UCSD-AML1 (cell line): ENCODE results near the gene BID.
"Not testable (repeated sequence)": the region's sequence is repeated elsewhere in the genome, so short reads cannot be mapped to it uniquely, and the experiment has no call there.

Source experiments
- DNase-seq: peaks from one replicate; lab custom pipeline; 2025; ENCODE audit not compliant: unreplicated experiment; lab: John Stamatoyannopoulos, UW

The BID gene

DNA sequence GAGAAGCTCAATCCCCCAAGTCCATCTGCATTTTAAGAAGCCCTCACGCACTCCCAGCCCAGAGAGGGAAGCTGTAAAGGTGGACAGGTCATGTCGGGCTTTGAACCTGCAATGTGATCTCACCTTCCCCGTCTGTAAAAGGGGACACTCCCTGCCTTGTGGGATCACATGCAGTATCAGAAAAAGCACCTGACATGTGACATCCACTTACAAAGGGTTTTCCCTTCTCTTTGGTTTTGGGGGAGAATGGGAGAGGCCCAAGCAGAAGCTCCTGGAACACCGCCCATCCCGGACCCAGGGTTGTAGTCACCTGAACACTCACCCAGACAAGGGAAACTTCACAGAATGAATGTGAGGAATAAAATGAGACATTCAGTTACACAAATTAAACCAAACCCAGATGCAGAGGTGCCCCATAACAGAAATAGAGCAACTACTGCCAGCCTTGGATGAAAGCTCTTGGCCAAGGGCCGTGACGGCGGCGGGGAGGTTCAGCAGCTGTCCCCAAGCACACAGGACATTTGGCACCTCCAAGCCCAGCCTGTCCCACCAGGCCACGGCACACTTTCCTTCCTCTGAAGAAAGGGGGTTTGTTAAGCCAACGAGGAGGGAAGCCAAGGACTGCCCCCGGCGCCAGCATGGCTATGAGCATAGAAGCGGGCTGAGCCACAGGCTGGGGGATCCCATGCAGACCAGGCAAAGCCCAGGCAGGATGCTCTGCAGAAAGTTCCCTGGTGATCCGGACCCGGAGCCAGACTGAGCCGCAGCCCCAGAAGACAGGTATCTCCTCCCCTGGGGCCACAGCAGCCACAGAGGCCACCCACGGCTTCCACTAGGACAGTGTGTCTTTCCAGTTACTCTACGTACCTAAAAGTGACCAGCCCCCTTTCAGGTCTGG lies 3.8 kb downstream of the BID start:
- no peak for DNase-seq

GRCh38 chr22:17769716-17770082 lies 4.6 kb downstream of the BID start:
- no peak for DNase-seq

DNA sequence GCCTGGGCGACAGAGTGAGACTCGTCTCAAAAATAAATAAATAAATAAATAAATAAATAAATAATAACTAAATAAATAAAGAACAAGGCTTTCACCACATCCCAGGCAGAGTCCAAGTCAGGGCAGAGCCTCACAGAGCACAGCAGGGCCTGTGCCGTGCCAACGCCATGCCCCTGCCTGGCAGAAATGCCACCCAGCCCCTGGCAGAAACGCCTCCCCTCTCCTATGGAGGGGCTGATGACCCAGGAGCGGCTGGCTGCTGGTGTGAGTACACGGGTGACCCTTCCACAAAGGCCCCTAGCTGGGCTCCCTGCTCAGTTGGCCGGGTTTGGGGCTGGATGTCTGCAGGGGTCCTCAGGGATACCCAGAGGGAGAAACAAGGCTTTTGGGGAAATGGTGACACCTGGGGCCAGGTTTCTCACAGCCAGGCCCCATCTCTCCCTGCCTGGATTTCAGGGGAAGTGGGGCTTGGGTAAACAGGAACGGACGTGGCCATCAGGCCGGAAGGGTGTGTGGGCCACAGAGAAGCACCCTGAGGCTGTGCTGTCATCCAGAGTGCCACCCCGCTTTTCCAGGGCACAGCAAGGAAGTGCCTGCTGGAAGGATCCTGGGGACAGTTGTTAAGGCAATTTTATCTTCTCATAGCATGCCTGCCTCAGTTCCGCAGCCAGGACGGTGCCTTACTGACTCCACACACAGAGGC lies 5.1 kb downstream of the BID start:
- no peak for DNase-seq

- DNase-seq = no peak
Observed at GRCh38 chr22:17767233-17768065, 6.8 kb downstream of the BID start.

DNA sequence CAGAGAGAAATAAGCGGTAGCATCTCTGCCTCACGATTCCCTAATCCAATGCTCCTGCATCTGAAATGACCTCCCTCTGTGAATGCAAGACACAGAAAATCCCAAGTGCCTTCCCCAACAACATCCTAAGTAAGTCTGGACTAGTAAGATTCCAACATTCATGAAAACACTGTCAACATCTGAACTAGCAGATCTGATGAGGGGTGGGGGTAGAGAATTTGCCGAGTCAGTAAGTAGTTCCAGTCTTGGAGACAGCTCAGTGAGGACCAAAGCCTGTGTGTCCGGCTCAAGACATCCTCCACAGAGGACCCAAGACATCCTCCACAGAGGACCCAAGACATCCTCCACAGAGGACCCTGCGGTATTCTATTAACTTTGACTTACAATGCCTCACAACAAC lies 9.4 kb downstream of the BID start:
- not testable (repeated sequence) for DNase-seq

DNA sequence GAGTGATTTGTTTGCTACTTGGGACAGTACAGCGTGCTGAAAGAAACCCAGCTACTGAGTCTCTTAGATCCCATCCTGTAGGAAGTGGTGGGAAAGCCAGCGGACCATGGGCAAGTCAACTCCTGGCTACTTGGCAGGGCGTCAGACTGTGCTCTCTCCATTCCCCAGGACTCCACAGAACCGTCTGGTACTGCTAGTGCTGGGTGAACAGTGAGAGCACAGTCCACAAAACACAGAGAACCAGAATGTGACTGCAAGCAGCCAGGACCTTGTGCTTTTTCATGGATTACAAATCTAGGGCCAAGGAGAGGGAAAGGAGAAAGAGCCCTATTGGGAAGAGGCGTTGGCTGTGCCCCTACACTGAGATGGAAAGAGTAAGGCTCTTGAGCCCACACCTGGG lies 10.2 kb downstream of the BID start:
- DNase-seq = no peak

DNA sequence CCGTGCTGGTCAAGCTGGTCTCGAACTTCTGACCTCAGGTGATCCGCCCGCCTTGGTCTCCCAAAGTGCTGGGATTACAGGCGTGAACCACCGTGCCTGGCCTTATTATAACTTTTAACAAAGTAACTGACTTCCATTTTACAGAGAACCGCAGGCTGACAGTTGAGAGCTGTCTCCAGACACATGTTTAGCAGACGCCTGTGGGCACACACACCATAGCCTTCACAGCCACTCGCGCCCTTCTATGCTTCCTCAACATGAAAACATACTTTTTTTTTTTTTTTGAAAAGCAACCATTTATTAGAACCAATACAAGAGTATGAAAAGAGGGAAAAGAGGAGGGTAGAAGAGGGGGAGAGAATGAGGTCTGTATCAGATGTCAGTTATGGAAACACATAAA lies 10.8 kb downstream of the BID start:
- DNase-seq = not testable (repeated sequence)

GRCh38 chr22:17761138-17761488 lies 13.2 kb downstream of the BID start:
- DNase-seq = no peak

GRCh38 chr22:17754233-17754925 lies 19.9 kb downstream of the BID start:
- peak; percentile 47 for DNase-seq

- DNase-seq = no peak
Observed at GRCh38 chr22:17753401-17753989, 20.8 kb downstream of the BID start.

GRCh38 chr22:17751596-17751995 lies 22.7 kb downstream of the BID start:
- DNase-seq = no peak

DNA sequence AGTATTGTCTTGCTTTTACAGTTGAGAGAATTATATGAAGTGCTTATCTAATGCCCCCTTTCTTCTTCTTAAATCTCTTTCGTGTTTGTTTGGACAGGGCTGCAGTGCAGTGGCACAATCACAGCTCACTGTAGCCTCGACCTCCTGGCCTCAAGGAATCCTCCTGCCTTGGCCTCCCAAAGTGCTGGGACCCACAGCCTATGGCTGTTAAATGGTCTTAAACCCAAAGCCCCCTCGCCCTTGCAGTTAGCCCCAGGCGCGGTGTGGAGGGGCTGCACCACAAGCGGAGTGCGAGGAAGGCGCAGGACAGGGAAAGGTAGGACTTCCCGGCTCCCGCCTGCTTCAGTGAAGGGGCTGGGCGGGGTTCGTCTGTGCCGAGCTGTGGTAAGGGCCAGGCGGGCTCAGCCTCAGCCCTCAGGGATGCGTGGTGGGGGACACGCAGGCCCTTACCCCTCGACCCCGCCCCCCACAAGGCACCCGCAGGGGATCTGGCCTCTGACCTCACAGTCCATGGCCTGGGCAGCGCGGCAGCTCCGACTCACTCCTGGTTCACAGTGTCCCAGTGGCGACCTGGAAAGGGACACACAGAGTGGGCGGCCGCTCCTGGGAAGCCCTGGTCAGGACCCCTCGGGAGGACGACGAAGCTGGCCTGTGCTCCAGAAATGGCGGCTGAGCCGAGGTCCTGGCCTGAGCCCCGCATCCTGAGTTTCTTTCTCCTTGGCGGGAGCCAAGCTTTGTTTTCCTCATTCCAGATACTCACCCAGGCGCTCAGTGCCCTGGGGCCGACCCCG lies 24.5 kb downstream of the BID start:
- DNase-seq = no peak

- DNase-seq = no peak
Observed at GRCh38 chr22:17748555-17749353, 25.5 kb downstream of the BID start.

- no peak for DNase-seq
Observed at GRCh38 chr22:17746916-17747315, 27.4 kb downstream of the BID start.

DNA sequence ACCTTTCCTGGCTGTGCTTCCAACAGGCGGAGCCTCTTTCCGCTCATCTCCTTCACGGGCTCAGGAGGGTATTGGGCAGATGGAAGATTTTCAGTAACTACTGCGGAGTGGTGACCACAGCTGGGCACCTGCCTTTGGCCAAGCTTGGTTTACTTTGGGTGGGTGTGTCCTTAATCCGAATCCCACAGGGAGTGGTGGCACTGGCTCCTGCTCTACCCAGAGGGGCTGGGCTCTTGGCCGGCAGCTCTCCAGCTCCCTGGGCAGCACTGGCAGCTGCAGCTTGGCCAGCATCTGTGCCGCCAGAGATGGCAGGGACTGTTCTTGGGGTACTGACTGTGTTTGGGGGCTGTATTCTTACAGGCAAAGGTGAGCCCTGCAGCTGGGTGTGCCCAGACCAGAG lies 29.8 kb downstream of the BID start:
- no peak for DNase-seq

DNA sequence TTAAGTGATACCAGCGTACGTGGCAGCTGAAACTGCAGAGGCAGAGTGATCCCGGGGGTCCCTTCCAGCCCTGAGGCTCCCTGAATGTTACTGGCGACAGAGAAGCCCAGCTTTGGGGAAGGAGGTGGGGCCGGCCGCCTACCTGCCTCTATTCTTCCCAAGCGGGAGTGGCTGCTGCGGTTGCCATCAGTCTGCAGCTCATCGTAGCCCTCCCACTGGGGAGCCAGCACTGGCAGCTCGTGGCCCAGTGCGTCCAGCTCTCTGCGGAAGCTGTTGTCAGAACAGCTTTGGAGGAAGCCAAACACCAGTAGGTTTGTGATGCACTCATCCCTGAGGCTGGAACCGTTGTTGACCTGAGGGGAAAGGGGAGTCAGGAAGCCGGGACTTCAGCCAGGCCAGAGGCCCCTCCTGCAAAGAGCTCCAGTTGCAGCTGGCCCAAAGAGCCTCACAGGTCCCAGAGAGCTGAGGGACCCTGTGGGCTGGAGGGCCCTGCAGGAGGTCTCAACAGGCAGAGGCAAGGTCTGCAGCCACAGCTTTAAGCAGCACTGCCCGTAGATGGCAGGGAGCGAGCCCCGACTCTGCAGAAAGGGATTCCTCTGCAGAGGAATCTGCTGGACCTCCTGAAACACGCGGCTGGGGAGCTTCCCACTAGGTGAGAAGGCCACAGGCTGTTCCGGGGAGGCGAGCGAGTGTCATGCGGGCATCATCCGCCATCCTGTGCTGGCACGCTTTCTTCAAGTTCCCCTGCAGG lies 30.4 kb downstream of the BID start:
- no peak for DNase-seq

- peak; percentile 50 for DNase-seq
Observed at GRCh38 chr22:17742527-17742902, 31.8 kb downstream of the BID start.

DNA sequence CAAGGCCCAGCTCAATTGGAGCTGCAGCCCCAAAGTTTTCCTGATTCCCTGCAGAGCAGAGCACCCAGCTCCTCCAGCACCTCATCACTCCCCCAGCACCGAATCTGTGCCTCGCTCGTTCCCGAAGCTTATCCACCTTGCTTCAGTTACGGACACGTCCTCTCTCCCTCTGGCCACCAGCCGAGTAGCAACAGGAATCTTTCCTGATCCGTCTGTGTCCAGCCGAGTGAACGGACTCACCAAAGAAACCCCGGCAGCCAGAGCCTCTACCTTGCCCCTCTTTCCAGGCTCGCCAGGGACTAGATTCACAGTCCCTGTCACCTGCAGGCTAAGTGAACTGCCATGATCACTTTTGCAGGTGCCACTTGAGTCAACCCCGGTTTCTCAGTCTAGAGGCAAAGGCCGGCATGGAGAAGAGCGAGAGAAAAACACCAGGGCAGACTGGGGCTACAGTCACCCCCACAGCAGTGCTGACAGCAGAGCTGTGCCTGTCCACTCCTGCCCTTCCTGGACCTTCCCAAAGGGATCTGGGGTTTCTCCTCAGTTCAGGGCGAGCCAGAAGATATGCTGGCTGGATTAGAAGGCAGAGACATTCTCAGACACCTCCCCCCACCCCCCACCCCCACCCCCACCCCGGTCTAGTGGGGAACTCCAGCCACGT lies 32.3 kb downstream of the BID start:
- no peak for DNase-seq
